Gastrocnemius medialis (tissue), 4 donors: Measurements from ENCODE around the gene PLXNA3.

Experiments
- POLR2A ChIP-seq, 2 donors: fragments of 450-650 bp; IDR thresholded peaks; one replicate each; pipeline ENCODE4 v1.6.1; 2017; ENCODE audit warnings: antibody characterized with exemption in 2 of 2, mild to moderate bottlenecking in 2 of 2, moderate library complexity in 2 of 2
- TF ChIP-seq, protein P1 (sequence below), 5 experiments: fragments of 450-650 bp in 3 of 5; fragments of 200-600 bp in 2 of 5; sonication (generic) in 2 of 5; IDR thresholded peaks in 4 of 5; conservative IDR thresholded peaks in 1 of 5; 1 replicate in 4 of 5; 2 replicates in 1 of 5; pipeline ENCODE4 v1.5.1; 2016 to 2019; ENCODE audit warnings: antibody characterized with exemption in 5 of 5, mild to moderate bottlenecking in 3 of 5, moderate library complexity in 3 of 5

DNA sequence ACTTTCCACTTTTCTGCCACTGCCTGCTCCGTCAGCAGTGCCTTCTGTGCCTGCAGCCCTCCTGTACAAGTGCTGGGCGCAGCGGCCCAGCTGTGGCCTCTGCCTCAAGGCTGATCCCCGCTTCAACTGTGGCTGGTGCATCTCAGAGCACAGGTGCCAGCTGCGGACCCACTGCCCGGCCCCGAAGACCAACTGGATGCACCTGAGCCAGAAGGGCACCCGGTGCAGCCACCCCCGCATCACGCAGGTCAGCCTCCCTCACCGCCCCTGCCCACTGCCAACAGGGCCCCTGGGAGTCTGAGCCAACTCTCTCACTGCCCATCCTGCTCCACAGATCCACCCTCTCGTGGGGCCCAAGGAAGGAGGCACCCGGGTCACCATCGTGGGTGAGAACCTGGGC, 7.5 kb downstream of the PLXNA3 start:
- TF ChIP-seq, protein P1, sequence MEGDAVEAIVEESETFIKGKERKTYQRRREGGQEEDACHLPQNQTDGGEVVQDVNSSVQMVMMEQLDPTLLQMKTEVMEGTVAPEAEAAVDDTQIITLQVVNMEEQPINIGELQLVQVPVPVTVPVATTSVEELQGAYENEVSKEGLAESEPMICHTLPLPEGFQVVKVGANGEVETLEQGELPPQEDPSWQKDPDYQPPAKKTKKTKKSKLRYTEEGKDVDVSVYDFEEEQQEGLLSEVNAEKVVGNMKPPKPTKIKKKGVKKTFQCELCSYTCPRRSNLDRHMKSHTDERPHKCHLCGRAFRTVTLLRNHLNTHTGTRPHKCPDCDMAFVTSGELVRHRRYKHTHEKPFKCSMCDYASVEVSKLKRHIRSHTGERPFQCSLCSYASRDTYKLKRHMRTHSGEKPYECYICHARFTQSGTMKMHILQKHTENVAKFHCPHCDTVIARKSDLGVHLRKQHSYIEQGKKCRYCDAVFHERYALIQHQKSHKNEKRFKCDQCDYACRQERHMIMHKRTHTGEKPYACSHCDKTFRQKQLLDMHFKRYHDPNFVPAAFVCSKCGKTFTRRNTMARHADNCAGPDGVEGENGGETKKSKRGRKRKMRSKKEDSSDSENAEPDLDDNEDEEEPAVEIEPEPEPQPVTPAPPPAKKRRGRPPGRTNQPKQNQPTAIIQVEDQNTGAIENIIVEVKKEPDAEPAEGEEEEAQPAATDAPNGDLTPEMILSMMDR (IDR thresholded peaks at IDR 0.05 in 4 of 5, conservative IDR thresholded peaks at IDR 0.05 in 1 of 5): no peak
- TF ChIP-seq POLR2A (IDR thresholded peaks at IDR 0.05): no peak
